CD4-positive, alpha-beta T cell treated with Interleukin-12 subunit alpha and Interleukin-12 subunit beta, for 1 hour (primary cell): ENCODE measurements around the gene SLC66A2.

Experiments used
- DNase-seq: peaks from one replicate; pipeline ENCODE4 v3.0.0-alpha.2; 2020

The SLC66A2 gene

DNA sequence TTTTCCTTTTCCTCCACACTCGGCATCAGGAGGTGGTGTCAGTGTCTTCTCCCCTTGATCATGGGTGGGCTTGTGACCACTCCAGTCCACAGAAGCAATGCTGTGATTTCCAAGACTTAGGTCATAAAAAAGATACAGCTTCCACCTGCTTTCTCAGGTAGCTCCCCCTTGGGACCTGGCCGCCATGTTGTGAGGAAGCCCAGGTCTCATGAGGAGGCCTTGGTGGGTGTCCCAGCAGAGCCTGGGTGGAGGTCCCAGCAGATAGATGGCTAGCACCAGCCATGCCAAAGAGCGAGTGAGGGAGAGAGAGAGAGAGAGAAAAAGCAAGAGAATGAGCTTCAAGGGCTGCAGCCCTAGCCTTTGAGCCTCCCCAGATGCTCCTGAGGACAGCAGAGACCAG lies 16.0 kb downstream of the SLC66A2 start:
- DNase-seq: no peak

DNA sequence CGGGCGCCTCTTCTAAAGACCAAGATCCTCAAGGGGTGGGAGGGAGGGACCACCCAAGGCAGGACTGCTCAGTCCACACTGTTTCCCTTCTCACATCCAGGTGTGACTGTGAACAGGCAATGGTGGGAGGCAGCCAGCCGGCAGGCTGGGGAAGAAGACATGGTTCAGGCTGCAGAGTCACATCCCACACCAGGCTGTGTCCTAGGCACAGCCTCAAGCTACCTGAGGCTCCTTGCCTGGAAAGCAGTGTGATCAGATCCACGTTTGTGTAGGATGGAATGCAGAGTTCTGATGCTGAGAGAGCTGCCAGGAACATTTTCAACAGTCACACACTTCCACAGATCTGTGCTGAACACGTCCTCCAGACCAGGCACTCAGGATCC lies 16.4 kb downstream of the SLC66A2 start:
- no peak for DNase-seq

GRCh38 chr18:79934311-79935097 lies 16.9 kb downstream of the SLC66A2 start:
- DNase-seq: no peak

GRCh38 chr18:79933765-79934164 lies 17.7 kb downstream of the SLC66A2 start:
- DNase-seq: no peak

- DNase-seq: no peak
Measured at GRCh38 chr18:79932907-79933306, 18.5 kb downstream of the SLC66A2 start.

- no peak for DNase-seq
Measured at GRCh38 chr18:79931475-79931874, 20.0 kb downstream of the SLC66A2 start.

- no peak for DNase-seq
Measured at GRCh38 chr18:79930020-79930642, 21.3 kb downstream of the SLC66A2 start.

- DNase-seq: no peak
Measured at GRCh38 chr18:79928563-79928960, 22.9 kb downstream of the SLC66A2 start.

DNA sequence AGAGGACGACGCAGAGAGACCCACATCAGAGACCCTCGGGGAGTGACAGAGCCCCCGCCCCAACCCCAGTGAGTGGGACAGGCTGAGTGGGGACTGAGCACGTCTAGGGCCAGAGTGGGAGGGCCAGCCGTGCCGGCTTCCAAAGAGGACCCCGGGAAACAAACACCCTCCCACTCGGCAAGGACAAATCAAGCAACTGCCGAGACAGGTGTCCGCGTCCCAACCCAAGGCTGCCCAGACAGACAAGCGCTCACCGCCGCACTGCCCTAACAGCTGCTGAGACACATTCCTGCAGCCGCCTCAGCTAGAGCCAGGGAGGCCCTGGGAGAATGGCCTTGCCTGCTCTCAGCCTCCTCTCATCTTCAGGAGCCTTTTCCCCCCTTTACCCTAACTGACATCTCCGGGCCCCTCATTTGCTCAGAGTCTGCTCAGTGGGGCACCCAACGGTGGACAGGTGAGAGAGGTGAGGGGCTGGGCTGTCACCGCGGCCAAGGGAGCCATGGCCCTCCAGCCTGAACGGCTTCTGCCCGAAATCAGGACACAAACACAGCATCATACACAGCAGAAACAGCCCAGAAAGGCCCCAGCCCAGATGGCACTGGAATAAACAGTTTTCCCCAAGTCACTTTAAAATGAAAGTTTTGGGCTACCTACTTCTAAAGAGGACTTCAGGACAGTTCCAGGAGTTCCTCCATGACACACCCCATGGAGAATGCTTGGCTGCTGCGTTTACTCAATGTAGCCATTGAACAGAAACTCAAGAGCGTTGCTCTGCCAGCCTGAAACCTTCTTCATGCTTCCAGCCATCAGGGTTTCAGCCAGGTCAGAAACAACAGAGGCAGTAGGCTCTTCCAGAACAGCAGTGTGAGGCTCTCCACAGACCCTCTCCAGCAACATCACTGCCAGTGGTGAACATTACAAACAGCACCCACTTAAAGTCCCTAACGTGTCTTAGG lies 23.6 kb downstream of the SLC66A2 start:
- no peak for DNase-seq

- DNase-seq: no peak
Measured at GRCh38 chr18:79926715-79927606, 24.5 kb downstream of the SLC66A2 start.

- no peak for DNase-seq
Measured at GRCh38 chr18:79926306-79926705, 25.1 kb downstream of the SLC66A2 start.

GRCh38 chr18:79924814-79925731 lies 26.4 kb downstream of the SLC66A2 start:
- DNase-seq: no peak

DNA sequence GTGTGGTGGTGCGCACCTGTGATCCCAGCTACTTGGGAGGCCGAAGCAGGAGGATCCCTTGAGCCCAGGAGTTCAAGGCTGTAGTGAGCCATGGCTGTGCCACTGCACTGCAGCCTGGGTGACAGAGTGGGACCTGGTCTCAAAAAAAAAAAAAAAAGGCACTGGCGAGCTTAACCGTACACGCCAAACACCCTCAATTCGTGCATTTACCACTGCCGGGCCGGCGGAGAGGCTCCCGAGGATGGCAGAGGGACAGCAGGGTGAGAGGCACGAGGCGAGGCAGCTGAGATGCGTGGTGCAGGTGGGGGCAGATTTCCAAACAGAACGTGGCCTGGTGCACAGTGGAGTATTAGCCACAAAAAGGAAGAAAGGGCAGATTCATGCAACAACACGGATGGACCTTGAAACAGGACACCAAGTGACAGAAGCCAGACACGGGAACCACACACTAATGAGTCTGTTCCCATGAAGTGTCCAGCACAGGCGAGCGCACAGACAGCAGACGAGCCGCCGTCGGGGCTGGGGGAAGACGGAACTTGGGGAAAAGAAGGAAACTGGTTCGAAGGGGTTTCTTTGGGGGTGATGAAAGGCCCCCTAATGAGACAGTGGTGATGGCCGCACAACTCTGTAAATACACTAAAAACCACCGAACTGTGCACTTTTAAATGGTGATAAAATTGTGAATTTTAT lies 27.4 kb downstream of the SLC66A2 start:
- no peak for DNase-seq

DNA sequence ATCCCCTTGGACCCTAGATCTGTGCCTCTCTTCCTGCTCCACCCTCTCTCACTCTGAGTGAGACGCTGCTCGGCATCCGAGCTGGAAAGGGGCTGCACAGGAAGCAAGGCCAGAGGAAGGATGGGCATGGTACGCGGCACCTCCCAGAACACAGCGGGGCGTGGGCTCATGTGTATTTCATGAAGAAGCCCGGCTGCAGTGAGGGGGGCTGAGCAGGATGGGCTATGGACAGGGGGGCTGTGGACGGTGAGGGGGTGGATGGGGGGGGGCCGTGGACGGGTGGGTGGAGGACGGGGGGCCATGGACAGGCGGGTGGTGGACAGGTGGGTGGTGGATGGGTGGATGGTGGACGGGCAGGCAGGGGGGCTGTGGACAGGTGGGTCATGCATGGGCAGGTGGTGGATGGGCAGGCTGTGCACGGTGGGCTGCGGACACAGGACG lies 28.5 kb downstream of the SLC66A2 start:
- no peak for DNase-seq

DNA sequence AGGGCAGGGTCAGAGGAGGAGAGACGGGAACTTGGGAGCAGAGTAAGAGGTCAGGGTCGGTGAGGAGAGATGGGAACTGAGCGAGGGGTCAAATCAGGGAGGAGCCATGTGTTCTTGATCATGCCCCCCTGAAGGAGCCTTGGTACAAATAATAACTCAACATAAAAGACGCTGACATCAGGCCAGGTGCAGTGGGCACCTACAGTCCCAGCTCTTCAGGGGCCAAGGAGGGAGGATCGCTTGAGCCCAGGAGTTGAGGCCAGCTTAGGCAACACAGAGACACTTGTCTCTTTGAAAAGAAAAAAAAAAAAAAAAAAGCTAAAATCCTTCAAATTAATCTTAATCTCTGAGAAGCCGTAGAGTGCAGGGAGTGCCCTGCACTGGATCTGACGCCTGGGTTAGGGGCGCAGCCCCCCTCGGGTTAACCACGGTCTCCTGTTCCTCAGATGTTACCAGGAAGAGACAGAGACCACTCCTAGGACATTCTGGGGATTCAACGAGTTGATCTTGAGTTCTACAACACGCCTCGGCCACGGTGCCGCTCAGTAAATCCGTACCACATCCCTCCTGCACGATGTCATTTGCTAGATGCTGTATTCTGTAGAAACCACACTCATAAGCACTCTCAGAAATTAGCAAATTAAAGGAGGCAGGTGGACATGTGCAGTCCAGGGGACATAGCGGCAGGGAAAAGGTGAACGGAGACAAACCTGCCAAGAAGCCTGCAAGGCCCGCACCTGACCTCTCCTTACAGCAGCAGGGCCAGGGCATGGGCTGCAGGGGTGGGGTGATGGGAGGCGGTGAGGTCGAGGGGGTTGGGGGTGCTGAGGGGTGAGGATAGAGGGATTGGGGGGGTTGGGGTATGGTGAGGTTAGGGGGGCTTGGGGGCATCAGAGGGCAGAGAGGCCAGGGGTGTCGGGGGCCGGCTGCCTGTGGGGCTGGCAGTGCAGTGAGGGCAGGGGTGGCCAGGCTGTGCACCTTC lies 29.2 kb downstream of the SLC66A2 start:
- DNase-seq: no peak

DNA sequence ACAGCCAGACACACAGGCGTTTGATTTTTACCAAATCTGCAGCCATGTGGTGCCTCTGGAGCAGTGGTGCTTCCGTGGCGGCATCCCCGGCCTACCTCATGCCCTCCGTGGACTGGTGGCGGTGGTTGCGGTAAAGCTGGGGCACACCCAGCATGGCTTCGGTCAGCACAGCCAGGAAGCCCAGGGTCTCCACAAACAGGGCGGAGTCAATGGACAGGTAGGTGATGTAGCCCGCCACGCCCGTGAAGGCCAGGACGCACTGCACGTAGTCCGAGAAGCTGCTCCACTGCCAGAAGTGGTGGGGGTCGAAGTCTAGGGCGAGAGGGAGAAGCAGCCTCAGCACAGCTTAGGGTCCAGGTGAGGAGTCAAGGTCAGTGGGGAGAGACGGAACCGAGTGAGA lies 32.4 kb downstream of the SLC66A2 start:
- DNase-seq: no peak

DNA sequence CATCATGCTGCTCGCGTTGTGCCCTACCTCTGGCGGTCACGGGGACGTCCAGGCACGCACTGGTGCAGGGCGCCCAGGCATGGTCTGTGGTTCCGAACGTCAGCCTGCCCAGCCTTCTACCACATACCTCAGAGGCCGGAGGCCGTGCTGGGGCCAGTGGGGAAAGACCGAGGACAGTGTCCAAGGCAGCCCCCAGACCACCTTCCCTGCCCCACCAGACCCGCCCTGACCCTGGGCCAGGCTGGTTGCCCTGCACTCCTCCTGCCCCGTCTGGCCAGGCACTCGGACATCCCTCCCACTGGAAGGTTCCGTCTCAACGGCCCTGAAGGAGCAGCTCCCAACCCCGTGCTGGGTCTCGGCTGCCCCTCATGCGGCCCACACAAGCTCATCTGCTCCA lies 32.8 kb downstream of the SLC66A2 start:
- no peak for DNase-seq

DNA sequence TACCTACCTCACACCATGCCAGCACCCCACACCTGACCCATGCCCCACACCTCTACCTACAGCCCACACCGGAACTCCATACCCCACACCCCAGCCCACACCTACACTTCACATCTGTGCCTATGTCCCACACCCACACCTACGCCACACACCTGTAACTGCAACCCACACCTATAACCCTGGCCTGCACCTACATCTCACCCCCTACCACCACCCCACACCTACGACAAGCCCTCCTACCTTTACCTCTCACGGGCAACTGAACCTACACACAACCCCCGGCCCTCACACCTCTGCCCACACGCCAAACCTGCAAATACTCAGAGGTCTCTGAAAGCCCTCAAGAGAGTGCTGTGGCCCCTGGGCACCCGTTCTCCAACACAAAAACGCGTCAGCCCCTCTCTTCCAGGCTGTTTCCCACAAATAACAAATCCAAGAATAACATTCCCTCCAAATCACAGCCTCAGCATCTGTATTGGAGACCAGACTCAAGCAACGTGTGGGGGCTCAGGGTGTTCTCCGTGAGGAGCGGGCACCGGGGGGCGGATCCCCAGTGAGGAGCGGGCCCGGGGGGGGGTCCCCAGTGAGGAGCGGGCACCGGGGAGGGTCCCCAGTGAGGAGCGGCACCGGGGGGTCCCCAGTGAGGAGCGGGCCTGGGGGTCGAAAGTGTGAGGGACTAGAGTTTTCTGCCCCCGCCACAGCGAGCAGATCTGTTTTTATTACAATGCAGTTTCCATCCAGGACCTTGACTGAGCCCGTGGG lies 33.4 kb downstream of the SLC66A2 start:
- DNase-seq: no peak
